Activated CD8-positive, alpha-beta memory T cell treated with anti-CD3 and anti-CD28 coated beads, Interleukin-2, amount 10 ng/mL, durations not matched to agents 7 days and 5 days (primary cell): ENCODE measurements around the gene RNASE13. TPM values are rescaled to one million over a fixed set of nuclear protein-coding genes. Genes with fewer than 3 reads are reported as not detected.
A peak's percentile ranks its signal among the peaks of the same experiment; 100 is the strongest.
"Not testable (repeated sequence)": the region's sequence is repeated elsewhere in the genome, so short reads cannot be mapped to it uniquely, and the experiment has no call there.

ENCODE experiments used
- ATAC-seq: fragments of 150-1000 bp; cut with Tn5 transposase; one replicate; pipeline ENCODE4 v1.10.0; 2021; ENCODE audit warnings: moderate library complexity
- CTCF ChIA-PET: fragments of 350-600 bp; sonication (Branson Sonifier 250); formaldehyde crosslinking; loops from one replicate; lab custom pipeline; 2021; ENCODE audit warnings: antibody characterized with exemption; lab: Charles Lee
- DNase-seq: peaks from one replicate; pipeline ENCODE4 v3.0.0-alpha.2; 2020
- H3K27ac Mint-ChIP-seq: one replicate; pipeline ENCODE4 v1.8.0; 2021; ENCODE audit warnings: mild to moderate bottlenecking, mixed read lengths
- H3K27me3 Mint-ChIP-seq: one replicate; pipeline ENCODE4 v1.8.0; 2021; ENCODE audit warnings: mixed read lengths
- H3K36me3 Mint-ChIP-seq: one replicate; pipeline ENCODE4 v1.8.0; 2021; ENCODE audit warnings: mild to moderate bottlenecking, mixed read lengths
- H3K4me1 Mint-ChIP-seq: one replicate; pipeline ENCODE4 v1.8.0; 2021; ENCODE audit warnings: mixed read lengths
- H3K4me3 Mint-ChIP-seq: one replicate; pipeline ENCODE4 v1.8.0; 2021; ENCODE audit warnings: mild to moderate bottlenecking, moderate library complexity, mixed read lengths
- H3K9me3 Mint-ChIP-seq: one replicate; pipeline ENCODE4 v1.8.0; 2022; ENCODE audit warnings: low read depth, mixed read lengths
- total RNA-seq, 2 experiments: library from RNA; stranded (reverse); gene quantifications; one replicate each; pipeline ENCODE4 v1.2.3, GENCODE V29; 2021

RNASE13 gene
- total RNA-seq, 2 experiments from 2014 or later, result not detected

DNA sequence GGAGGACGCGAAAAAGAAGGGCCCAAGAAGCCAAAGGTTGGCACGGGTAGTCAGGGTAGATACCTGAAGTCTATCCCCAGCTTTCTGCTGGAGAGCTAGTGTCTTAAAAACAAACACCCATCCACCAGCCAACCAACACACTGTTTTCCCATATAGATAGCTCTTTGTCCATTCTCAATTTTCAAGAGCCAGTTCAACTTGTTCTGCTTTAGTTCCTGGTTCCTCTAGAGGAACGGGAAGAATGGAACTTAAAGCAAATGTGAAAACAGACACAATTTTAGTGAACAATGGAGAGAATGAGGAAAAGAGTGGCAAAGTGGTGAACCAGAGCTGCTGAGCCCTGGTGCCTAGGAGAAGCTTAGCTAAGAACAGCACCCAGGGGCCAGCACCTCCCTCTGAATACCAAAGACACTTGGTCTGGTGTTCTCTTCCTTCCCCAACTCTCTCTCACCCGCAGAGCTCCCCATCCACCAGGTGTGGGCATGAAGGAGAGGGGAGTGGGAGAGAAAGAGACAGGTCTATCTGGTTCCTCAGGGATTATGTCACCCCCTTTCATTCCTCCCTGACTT, 13.5 kb downstream of the RNASE13 start:
- no peak for ATAC-seq
- no peak for DNase-seq
- Mint-ChIP-seq H3K4me1 (peaks cover 9% of the 10 kb centered on the region), H3K27me3 (peaks cover 30% of the 10 kb centered on the region), H3K27ac (no peak overlapping the region), H3K4me3 (no peak overlapping the region), H3K9me3 (no peaks in the 10 kb centered on the region), H3K36me3 (no peaks in the 10 kb centered on the region)
- CTCF ChIA-PET, result interaction anchor here (0.9 to 11.2 kb wide), 9 partner anchors 13 to 114 kb away, joined by 3 to 170 read pairs (median 5); partner anchors contain the start of genes TMEM253 and ZNF219

DNA sequence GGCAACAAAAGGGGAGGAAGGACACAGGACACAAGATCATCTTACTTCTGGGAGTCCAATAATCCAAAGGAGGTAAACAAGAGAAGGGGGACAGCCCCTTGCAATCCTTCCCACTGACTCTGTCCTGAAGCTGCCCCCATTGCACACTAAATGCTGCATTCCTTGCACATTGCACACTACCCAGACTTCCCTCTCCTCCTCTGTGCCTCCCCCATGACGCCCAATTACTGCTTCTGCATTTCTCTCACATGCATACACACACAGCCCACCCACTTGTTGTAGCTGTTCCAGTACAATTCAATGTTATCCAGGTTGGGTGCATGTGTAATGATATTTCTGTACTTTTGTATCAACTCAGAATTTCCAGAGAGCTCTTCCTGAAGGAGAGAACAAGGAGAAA, 15.2 kb downstream of the RNASE13 start:
- Mint-ChIP-seq H3K4me1 (peaks cover 6% of the 10 kb centered on the region), H3K9me3 (no peaks in the 10 kb centered on the region), H3K27me3 (peaks cover 27% of the 10 kb centered on the region), H3K27ac (no peak overlapping the region), H3K36me3 (no peaks in the 10 kb centered on the region), H3K4me3 (no peak overlapping the region)
- ATAC-seq, result no peak
- CTCF ChIA-PET, result interaction anchor here (0.9 to 11.2 kb wide), 6 partner anchors 11 to 85 kb away, joined by 3 to 170 read pairs (median 6); partner anchors contain the start of gene ZNF219
- no peak for DNase-seq

DNA sequence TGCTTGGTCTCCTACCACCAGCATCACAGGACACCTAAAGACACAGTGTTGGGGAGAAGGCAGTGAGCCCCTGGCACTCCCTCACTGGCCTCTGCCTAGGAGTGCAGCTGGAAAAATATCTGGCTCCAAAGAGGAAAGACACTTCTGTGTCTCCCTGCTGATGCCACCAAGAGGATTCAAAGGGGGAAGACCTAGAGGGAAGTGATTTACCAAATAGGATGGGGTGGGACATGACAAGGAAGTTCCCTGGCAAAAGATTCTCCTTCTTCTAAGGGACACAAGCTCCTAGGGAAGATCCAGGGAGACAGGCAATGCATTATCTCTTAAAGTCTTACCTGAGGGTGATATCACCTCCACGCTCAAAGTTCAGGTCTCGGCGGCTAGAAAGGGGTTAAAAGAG, 15.8 kb downstream of the RNASE13 start:
- DNase-seq (no peak), ATAC-seq (no peak)
- Mint-ChIP-seq H3K4me1 (peaks cover under 1% of the 10 kb centered on the region), H3K36me3 (no peaks in the 10 kb centered on the region), H3K27ac (no peak overlapping the region), H3K27me3 (peaks cover 24% of the 10 kb centered on the region), H3K9me3 (no peaks in the 10 kb centered on the region), H3K4me3 (no peak overlapping the region)
- CTCF ChIA-PET, result interaction anchor here (0.9 to 11.2 kb wide), 4 partner anchors 14 to 86 kb away, joined by 3 to 170 read pairs (median 4); partner anchors contain the start of gene ZNF219

DNA sequence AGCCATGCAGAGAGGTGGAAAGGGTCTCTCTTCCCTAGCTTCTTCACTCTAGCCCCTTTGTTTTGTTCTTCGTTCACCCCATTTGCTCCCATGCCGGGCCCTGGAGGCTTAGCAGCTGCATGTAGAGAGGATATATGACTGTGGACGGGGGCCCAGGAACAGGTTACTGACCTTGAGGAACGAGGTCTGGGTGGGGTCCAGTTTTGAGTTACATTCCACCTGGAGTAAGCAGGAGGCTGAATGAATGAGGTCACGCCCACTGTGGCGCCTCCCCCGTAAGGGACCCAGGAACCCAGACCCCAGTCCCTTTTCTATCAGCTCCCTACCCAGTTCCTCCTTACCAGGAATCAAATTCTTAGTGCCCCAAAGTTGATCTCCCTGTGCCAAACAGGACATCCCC, 16.3 kb downstream of the RNASE13 start:
- H3K4me3 Mint-ChIP-seq, result no peak overlapping the region

DNA sequence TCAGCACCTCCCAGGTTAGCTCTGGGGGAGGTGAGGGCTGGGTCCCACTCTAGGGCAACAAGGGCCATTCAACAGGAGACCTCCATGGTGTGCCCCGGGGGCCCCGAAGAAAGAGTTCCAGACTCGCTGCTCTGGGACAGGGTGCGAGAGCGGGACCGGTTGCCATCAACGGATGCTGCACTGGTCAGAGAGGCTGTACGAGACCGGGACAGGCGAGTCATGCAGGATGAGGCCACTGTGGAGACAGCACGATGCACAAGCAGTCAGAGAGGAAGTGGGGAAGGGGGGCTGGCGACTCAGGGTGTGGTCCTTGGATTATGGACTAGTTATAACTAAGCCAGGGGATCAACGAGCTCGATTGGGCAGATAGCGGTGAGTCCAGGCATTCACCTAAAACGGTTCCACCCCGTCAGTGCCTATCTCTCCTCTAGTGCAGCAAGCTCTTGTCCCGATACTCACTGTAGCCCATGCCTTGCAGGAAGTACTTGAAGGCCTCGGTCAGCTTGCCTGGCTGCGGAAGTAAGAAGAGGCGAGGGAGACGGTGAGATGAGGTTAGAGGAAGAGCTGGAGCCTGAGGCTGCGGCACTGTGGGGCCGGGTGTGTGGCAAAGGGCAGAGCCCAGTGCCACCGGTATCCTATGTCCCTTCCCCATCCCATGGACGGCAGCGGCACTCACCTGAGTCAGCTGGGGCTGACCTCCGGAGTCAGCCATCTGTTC, 16.9 kb downstream of the RNASE13 start:
- CTCF ChIA-PET, result interaction anchor here (1.0 to 11.2 kb wide), 6 partner anchors 9 to 88 kb away, joined by 3 to 170 read pairs (median 21); partner anchors contain the start of genes RNASE13 and ZNF219
- H3K9me3 Mint-ChIP-seq, result no peaks in the 10 kb centered on the region
- ATAC-seq, result no peak
- H3K36me3 Mint-ChIP-seq, result no peaks in the 10 kb centered on the region
- no peak for DNase-seq
- H3K4me1 Mint-ChIP-seq, result no peaks in the 10 kb centered on the region
- H3K4me3 Mint-ChIP-seq, result no peak overlapping the region
- no peak overlapping the region for H3K27ac Mint-ChIP-seq
- H3K27me3 Mint-ChIP-seq, result peaks cover 18% of the 10 kb centered on the region

More for the DNA sequence above, 16.3 kb downstream of the RNASE13 start:
- Mint-ChIP-seq H3K27me3 (peaks cover 20% of the 10 kb centered on the region), H3K9me3 (no peaks in the 10 kb centered on the region), H3K27ac (no peak overlapping the region), H3K4me1 (no peaks in the 10 kb centered on the region), H3K36me3 (no peaks in the 10 kb centered on the region)
- no peak for ATAC-seq
- CTCF ChIA-PET, result interaction anchor here (1.0 to 11.2 kb wide), 5 partner anchors 10 to 86 kb away, joined by 3 to 170 read pairs (median 6); partner anchors contain the start of gene ZNF219
- no peak for DNase-seq

DNA sequence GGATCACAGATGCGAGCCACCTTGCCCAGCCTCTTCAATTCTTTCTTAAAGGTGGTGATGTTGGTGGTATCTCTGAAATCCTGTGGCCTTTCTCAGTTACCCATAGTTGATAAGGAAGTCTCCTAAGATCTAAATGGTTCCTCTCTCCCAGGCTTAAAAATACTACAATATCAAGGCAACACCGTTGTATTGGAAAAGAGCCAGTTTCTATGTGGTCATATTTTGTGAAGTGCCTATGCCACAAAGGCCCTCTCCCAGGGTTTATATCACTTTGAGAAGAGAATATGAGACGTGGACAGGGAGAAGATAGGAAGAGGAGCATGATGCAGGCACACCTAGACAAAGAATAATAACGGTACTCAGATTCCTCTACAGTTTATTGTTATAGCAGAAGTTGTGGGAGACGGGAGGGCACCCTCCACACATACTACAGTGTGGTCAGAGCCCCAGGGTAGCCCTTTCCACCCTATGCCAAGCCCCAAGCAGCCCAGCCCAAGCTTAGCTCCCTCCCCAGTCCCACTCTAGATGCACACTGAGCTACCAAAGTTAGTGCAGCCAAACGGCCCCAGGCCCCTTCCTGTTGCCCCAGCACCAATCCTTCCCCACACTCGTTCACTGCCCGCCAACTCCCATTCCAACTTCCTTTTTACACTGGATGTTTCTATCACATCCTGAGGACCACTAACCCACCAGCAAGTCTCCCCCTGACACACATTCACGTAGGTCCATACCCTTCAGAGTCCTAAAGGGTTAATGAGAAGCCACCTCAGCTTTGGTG, 18.0 kb downstream of the RNASE13 start:
- CTCF ChIA-PET, result interaction anchor here (1.1 to 11.2 kb wide), 11 partner anchors 7 to 89 kb away, joined by 3 to 170 read pairs (median 26); partner anchors contain the start of genes NDRG2, RNASE13, SLC39A2 and TMEM253
- Mint-ChIP-seq H3K27me3 (peaks cover 22% of the 10 kb centered on the region), H3K4me1 (no peaks in the 10 kb centered on the region), H3K9me3 (no peaks in the 10 kb centered on the region), H3K4me3 (no peak overlapping the region), H3K36me3 (no peaks in the 10 kb centered on the region), H3K27ac (no peak overlapping the region)
- DNase-seq (no peak), ATAC-seq (no peak)

DNA sequence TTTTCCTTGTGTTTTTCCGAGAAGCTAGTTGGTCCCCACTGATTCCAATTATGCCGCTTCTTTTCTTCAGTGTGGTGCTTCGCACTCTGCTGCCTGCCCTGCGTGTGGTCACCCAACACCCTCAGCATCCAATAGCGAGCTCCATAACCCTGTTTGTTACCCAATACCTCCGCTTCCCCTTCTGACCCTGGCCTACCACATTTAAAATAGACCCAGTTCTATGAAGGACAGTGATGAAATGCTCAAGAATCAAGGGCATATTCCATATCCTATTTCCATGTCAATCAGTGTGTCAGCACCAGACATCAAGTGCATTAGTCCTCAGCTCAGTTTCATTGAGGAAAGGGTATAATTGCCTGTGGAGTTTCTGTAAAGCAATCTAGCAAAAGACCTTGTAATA, 19.3 kb downstream of the RNASE13 start:
- H3K9me3 Mint-ChIP-seq, result no peaks in the 10 kb centered on the region
- no peaks in the 10 kb centered on the region for H3K36me3 Mint-ChIP-seq
- ATAC-seq, result no peak
- no peaks in the 10 kb centered on the region for H3K4me1 Mint-ChIP-seq
- no peak overlapping the region for H3K27ac Mint-ChIP-seq
- peaks cover 23% of the 10 kb centered on the region for H3K27me3 Mint-ChIP-seq
- DNase-seq, result no peak
- H3K4me3 Mint-ChIP-seq, result no peak overlapping the region
- CTCF ChIA-PET, result interaction anchor here (0.7 to 11.2 kb wide), 40 partner anchors 8 to 327 kb away, joined by 3 to 170 read pairs (median 6); partner anchors contain the start of genes ARHGEF40, NDRG2, RNASE13 and RNASE8

DNA sequence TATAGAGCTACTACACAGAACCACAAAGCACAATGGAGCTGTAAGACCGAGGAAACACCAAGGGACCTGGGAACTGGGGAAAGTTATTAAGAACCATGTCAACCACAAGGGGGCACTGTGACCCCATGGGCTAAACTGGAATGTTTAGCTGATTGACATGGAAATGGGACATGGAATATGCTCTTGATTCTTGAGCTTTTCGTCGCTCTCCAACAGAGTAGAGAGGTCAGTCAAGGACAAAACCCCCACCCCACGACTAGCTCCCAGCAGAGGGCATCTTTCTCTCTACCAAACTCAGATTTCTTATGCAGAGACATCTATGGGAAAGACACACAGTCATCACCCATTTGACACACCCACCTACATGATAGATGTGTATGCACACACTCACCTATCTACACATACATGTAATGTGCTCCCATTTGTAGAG, 19.8 kb downstream of the RNASE13 start:
- Mint-ChIP-seq H3K4me1 (no peaks in the 10 kb centered on the region), H3K36me3 (no peaks in the 10 kb centered on the region), H3K27me3 (peaks cover 23% of the 10 kb centered on the region), H3K9me3 (no peaks in the 10 kb centered on the region), H3K4me3 (no peak overlapping the region), H3K27ac (no peak overlapping the region)
- CTCF ChIA-PET, result interaction anchor here (0.7 to 11.2 kb wide), 44 partner anchors 9 to 540 kb away, joined by 3 to 170 read pairs (median 5); partner anchors contain the start of genes ARHGEF40, NDRG2, RNASE13 and RNASE8
- ATAC-seq (peak; percentile 78), DNase-seq (peak; percentile 83)

DNA sequence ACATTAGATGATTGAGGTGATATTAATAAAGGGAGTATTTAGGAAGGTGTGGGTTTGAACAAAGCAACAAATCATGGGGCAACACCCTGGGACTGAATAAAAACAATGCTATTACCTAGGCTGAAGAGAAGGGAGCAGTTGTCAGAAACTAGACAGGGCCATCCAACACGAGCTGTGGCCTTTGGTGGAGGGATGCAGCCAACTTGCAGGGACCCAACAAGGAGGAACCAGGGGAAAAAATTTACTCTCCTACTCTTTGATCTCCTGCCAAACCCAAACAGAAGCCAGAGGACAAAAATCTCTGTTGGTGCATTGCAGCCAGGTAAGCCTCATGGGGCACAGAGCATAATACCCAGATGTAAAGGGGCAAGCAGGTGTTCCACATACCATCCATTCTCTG, 23.5 kb downstream of the RNASE13 start:
- Mint-ChIP-seq H3K9me3 (no peaks in the 10 kb centered on the region), H3K27ac (no peak overlapping the region), H3K4me1 (no peaks in the 10 kb centered on the region), H3K27me3 (peaks cover 23% of the 10 kb centered on the region), H3K36me3 (no peaks in the 10 kb centered on the region), H3K4me3 (no peak overlapping the region)
- CTCF ChIA-PET, result interaction anchor here (2.2 to 11.2 kb wide), 4 partner anchors 29 to 95 kb away, joined by 12 to 170 read pairs (median 122); partner anchors contain the start of gene ZNF219
- no peak for DNase-seq
- no peak for ATAC-seq

DNA sequence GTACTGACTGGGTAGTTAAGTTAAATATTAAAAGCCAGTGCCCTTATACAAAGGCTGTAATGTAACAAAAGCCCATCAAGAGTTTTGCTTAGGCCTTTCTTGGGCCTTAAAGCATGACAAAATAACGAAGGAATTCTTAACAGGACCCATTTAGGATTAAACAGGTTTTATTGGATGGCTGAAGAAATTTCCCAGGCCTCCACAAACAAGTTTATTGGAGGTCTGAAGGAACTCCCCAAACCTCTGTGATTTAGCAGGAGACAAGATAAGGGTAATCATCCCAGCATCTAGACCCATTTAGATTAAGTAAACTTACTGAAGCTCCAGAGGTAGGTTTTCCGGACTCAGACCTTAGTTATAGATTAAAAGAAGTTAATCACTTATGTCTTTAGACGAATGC, 24.9 kb downstream of the RNASE13 start:
- DNase-seq, H3K27ac Mint-ChIP-seq, CTCF ChIA-PET, H3K36me3 Mint-ChIP-seq, ATAC-seq, H3K9me3 Mint-ChIP-seq, H3K4me3 Mint-ChIP-seq, H3K4me1 Mint-ChIP-seq: not testable (repeated sequence)
- peaks cover 23% of the 10 kb centered on the region for H3K27me3 Mint-ChIP-seq

DNA sequence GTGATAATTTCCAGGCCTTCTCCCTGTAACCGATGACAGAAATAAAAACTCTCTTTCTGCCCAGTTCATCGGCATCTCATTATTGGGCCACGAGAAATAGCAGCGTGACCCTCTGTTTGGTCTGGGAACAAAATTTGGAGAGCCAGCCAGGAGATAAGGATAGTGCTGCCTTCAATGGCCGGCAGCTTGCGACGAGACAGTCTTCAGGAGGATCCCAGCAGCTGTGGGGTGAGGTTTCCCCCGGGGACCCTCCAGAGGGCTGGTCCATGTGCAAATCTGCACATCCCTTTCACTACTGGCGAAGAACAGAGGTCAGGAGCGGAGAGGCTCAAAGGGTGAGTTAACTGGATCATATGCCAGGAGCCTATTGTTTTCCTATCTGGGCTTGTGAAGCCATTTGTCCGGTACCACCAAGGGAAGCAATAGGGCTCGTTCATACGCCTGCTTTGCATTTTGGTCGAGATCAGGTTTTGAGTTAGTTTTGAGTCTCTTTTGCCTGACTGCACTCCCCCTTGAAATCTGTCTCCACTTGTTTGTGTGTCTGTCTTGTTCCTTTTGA, 30.7 kb downstream of the RNASE13 start:
- CTCF ChIA-PET, result interaction anchor here (1.2 to 3.7 kb wide), 4 partner anchors 10 to 100 kb away, joined by 3 to 29 read pairs (median 4); no protein-coding TSS in a partner anchor
- H3K4me1 Mint-ChIP-seq, result no peaks in the 10 kb centered on the region
- no peak overlapping the region for H3K4me3 Mint-ChIP-seq
- H3K27ac Mint-ChIP-seq, result no peak overlapping the region
- no peaks in the 10 kb centered on the region for H3K27me3 Mint-ChIP-seq
- H3K36me3 Mint-ChIP-seq, result no peaks in the 10 kb centered on the region
- no peaks in the 10 kb centered on the region for H3K9me3 Mint-ChIP-seq
- DNase-seq (no peak), ATAC-seq (no peak)

DNA sequence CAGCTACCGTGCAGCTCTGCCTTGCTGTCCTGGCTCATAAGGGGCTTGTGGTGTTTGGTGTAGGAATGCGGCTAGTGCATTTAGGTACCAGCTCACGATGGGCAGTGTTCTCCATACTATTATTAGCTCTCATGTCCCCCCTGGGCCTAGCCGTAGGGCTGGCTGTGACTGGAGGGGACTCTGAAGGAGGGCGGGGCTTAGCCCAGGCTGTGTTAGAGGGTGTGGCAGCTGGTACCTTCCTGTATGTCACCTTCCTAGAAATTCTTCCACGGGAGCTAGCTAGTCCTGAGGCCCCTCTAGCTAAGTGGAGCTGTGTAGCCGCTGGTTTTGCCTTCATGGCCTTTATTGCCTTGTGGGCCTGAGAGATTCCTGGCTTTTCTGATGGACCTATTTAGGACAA, 33.4 kb downstream of the RNASE13 start:
- Mint-ChIP-seq H3K27me3 (no peaks in the 10 kb centered on the region), H3K36me3 (peaks cover 9% of the 10 kb centered on the region)
- CTCF ChIA-PET, result interaction anchor here (1.1 to 3.0 kb wide), 3 partner anchors 14 to 103 kb away, joined by 3 to 13 read pairs (median 6); no protein-coding TSS in a partner anchor

More for the DNA sequence above, 33.4 kb downstream of the RNASE13 start:
- Mint-ChIP-seq H3K9me3 (no peaks in the 10 kb centered on the region), H3K27ac (no peak overlapping the region), H3K4me1 (no peaks in the 10 kb centered on the region), H3K4me3 (no peak overlapping the region)
- no peak for DNase-seq
- ATAC-seq, result no peak
